GM08714 (cell line): ENCODE measurements around the gene LSM14A.
"Not testable (repeated sequence)": the region's sequence is repeated elsewhere in the genome, so short reads cannot be mapped to it uniquely, and the experiment has no call there.

Experiments
- H3K4me3 ChIP-seq: fragments of 200-500 bp; sonication (Bioruptor generic); 2 replicates; pipeline ENCODE4 v1.5.1; 2014; ENCODE audit warnings: mild to moderate bottlenecking, low read length, inconsistent platforms
- ZNF274 ChIP-seq: IDR thresholded peaks from 2 replicates; pipeline ENCODE4 v1.6.1; 2012; ENCODE audit warnings: mild to moderate bottlenecking, low read depth, low read length

The LSM14A gene

DNA sequence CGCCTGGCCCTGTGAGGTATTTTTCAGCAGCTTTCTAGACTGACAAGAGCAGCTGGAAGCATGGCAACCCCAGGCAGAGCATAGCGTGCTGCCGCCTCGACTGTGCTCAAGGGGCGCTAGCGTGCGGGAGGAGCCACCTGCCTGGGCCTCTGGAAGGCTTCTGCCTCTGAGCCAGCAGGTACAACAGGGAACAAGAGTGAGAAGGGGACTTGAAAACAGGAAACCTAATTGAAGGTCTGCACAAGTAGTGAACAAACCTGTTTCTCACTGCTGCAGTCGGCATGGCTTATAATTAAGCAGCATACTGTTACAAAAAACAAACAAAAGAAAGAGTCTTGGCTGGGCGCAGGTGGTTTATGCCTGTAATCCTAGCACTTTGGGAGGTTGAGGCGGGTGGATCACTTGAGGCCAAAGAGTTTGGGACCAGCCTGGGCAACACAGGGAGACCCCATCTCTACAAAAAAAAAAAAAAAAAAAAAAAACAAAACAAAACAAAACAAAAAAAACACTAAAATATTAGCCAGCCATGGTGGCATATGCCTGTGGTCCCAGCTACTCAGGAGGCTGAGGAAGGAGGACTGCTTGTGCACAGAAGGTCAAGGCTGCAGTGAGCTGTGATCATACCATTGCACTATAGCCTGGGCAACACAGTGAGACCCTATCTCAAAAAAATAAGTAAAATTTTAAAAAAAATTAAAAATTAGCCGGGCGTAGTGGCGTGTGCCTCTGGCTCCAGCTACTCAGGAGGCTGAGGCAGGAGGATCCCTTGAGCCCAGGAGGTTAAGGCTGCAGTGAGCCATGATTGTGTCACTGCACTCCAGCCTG lies 69.4 kb downstream of the LSM14A start:
- no peak for TF ChIP-seq ZNF274
- no peak overlapping the region for H3K4me3 ChIP-seq

DNA sequence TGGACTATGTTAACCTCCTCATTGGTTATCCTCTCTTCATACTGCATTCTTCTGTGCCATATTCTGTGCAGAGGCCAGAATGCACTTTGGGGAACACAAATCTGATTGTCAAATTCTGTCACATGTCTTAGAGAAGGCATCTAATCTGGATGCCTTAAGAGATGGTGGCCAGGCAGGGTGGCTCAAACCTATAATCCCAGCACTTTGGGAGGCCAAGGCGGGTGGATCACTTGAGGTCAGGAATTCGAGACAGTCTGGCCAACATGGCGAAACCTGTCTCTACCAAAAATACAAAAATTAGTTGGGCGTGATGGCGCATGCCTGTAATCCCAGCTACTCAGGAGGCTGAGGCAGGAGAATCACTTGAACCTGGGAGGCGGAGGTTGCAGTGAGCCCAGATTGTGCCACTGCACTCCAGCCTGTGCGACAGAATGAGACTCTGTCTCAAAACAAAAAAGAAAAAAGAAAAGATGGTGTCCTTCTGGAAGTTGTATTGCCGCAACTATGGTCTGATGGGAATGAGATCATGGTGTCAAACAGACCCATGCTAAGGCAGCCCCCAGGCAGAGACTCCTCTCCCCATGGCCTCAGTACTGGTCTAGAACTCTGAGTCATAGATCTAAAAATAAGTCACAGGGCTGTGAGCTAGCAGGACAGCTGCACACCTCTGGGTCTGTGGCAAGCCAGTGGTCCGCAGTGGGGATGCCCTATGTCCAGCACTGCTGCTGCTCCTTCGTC lies 71.0 kb downstream of the LSM14A start:
- not testable (repeated sequence) for H3K4me3 ChIP-seq

DNA sequence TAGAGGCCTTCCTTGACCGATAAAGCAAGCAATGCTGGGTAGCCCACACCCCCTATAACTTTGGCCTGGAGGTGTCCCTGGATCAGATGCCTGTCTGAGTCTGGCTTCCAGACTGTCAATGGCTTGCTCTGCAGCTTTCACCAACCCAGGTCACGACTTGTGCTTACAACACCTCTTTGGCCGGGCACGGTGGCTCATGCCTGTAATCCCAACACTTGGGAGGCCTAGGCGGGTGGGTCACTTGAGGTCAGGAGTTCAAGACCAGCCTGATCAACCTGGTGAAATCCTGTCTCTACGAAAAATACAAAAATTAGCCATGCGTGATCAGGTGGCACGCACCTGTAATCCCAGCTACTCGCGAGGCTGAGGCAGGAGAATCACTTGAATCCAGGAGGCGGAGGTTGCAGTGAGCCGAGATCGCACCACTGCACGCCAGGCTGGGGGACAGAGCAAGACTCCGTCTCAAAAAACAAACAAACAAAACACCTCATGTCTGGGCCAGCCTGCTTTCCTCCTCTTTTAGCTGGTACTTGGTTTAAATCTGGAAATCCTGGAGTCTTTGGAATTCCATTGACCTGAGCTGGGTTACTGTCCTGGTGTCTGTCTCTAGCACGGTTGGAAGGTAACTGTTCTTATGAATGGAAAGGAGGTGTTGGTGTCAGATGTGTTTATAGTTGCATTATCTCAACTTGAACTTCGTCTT lies 71.7 kb downstream of the LSM14A start:
- no peak for TF ChIP-seq ZNF274
- no peak overlapping the region for H3K4me3 ChIP-seq

DNA sequence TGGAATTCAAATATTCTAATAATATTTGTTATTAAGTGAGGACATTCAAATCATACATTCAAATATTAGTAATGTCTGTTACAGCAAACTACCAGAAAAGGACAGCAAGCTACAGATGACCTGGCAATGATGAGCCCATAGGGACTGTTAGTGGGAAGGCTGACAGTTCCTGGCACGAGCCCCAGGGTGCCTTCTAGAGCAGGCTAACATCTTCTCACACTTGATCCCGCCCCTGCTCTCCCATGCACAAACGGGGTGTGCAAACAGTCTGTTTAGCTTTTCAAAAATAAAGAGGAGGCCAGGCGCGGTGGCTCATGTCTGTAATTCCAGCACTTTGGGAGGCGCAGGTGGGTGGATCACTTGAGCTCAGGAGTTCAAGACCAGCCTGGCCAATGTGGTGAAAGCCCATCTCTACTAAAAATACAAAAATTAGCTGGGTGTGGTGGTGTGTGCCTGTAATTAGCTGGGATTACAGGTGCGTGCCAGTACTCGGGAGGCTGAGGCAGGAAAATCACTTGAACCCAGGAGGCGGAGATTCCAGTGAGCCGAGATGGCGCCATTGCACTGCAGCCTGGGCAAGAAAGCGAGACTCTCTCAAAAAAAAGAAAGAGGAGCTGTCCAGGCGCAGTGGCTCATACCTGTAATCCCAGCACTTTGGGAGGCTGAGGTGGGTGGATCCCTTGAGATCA lies 72.5 kb downstream of the LSM14A start:
- TF ChIP-seq ZNF274, result no peak
- no peak overlapping the region for H3K4me3 ChIP-seq

DNA sequence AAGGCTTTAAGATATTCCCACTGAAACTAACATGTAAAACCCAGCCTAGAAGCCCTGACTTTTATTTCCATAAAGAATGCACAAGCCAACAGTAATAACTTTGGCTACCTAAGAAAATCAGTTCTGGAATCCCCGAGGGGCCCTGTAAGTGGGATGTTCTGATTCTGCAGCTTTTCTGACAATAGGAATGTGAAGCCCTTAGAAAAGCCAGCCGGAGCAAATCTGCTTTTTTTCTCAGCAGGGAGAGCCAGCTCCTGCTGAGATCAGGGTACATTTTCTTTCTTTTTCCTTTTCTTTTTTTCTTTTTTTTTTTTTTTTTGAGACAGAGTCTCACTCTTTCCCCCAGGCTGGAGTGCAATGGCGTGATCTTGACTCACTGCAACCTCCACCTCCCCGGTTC lies 74.0 kb downstream of the LSM14A start:
- no peak overlapping the region for H3K4me3 ChIP-seq
- no peak for TF ChIP-seq ZNF274

DNA sequence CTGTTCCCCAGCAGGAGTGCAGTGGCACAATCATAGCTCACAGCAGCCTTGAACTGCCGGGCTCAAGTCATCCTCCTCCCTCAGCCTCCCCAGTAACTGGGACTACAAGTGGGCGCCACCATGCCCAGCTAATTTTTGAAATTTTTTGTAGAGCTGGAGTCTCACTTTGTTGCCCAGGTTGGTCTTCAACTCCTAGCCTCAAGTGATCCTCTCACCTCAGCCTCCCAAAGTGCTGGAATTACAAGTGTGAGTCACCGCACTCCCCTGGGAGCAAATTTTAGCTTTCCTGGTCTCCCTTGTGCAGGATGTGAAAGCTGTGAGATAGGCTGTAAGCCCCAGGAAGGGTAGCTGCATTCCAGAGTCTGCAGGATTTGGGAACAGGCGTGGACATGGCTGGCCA lies 76.6 kb downstream of the LSM14A start:
- no peak for TF ChIP-seq ZNF274
- H3K4me3 ChIP-seq, result no peak overlapping the region

DNA sequence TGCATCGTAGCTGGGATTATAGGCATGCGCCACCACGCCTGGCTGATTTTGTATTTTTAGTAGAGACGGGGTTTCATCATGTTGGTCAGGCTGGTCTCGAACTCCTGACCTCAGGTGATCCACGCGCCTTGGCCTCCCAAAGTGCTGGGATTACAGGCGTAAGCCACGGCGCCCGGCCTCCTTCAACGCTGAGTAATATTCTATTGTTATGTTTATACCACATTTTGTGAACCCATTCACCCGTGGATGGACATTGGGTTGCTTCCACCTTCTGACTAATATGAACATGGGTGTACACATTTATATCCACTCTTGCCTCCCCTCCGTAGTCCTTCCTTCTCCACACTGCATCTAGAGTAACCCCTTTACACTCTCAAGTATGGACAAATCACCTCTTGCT lies 80.9 kb downstream of the LSM14A start:
- H3K4me3 ChIP-seq, result not testable (repeated sequence)

DNA sequence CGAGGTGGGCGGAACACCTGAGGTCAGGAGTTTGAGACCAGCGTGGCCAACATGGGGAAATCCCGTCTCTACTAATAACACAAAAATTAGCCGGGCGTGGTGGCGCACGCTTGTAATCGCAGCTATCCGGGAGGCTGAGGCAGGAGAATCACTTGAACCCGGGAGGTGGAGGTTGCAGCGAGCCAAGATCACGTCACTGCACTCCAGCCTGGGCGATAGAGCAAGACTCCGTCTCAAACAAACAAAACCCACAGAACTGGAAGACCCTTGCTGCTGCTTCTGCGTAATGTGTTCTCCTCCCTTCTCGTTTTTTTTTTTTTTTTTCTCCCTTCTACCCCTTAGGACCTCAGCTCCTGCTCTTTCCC lies 81.4 kb downstream of the LSM14A start:
- H3K4me3 ChIP-seq, result peak overlapping the region; percentile 82

DNA sequence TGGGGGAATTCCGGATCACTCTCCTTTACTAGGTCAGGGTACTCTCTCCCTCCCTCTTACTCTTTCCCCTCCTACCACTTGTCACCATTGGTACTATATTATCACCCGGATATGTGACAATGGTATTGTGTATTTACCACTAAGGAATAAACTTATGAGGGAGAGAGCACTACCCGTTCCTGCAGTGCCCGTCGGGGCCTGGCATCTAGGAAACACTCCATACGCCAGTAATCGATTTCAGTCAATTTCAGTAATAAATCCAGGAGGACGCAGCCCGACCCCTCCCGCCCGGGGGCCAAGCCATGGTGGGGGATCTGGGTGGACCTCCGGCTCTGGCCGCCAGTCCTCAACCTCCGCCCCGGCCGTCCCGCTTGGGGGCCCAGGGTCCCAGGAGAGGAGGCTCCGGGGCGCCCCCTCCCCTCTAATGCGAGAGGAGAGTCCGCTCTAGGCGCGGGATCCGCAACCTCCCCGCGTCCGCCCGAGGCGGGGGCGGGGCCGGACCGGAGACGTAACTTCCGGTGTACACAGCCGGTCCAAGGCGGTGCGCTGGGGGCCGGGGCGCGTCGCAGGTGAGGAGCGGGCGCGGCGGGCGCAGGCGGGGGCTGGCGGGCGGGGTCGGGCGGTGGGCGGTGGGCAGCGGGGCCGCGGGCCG lies 81.9 kb downstream of the LSM14A start, which contains the start of gene GARRE1:
Gene GARRE1, plus strand, starts transcription at position 509 of the 652 bp plus-strand sequence. CDS start 45,920 bp downstream, outside the sequence.
- peak within 1 kb of the TSS; percentile 91 for H3K4me3 ChIP-seq
- TF ChIP-seq ZNF274, result no peak

DNA sequence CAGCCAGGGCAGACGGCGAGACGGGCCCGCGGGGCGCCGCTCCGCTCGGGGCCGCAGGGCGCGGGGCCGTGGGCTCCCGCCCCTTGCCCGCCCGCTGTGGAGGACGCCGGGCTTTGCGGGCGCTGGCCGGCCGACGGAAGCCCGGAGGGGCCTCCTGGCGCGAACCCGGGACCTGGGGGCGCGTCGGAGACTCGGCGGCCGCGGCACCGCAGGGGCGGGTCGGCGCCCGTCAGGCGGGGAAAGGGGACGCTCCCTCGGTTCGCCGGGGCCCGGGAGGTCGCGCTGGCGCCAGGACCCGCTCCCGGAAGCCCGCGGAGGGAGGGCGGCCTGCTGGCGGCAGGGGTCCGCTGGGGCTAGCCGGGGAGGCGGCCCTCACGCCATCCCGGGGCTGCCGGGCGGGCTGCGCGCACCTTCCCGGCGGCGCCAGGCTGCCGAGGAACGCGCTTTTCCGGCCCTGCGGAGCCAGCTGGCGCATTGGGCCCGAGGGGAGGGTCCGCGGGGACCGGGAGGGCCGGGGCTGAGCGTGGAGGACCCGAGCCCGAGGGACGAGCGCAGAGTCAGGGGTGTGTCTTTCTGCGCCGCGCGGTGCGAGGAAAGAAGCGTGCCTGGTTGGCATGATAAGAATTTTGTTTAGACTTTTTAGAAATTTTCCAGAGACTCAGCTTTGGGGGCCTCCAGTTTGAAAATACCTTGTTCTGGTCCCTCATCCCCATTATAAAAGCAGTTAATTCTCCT lies 82.6 kb downstream of the LSM14A start:
- peak overlapping the region; percentile 91 for H3K4me3 ChIP-seq
- no peak for TF ChIP-seq ZNF274

DNA sequence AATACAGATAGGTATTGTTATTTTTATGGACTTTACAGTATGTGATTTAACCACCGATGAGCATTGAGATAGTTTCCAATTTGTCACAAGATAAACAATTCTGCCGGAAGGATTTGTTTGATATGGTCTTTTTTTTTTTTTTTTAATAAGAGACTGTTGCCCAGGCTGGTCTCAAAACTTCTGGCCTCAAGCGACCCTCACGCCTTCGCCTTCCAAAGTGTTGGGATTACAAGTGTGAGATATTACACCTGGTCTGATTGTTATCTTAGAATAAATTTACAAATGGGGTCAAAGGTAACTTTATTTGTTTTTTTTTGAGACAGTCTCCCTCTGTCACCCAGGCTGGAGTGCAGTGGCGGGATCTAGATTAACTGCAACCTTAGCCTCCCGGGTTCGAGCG lies 83.2 kb downstream of the LSM14A start:
- H3K4me3 ChIP-seq, result peak overlapping the region; percentile 91; the same call in 1 of the 2 replicates
- no peak for TF ChIP-seq ZNF274

DNA sequence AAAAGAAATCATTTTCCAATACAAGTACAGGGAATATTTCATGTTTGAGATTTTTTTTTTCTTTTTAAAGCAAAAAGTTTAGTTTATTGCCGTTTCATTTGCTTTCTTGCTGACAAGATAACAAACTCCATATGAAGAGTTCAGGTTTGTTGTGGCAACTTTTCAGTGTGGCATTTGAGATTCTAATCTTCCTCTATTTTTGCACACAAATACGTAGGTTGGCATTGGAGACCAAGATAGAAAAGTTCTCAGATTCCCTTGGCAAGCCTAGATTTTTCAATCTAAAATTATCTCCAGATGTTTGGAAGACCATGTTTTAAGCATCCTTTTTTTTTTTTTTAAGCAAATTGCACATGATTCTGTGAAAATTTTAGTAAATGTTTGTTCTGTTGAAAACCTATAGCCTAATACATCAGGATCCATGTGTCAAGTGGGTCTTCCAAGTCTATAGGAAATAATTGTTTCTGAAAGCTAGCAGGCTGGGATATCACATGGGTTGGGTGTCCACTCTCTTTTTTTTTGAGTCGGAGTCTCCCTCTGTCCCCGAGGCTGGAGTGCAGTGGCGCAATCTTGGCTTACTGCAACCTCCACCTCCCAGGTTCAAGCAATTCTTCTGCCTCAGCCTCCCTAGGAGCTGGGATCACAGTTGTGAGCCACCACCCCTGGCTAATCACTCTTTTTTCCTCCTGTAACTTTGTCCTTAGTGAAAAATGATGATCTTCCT lies 84.7 kb downstream of the LSM14A start:
- no peak for TF ChIP-seq ZNF274
- no peak overlapping the region for H3K4me3 ChIP-seq

DNA sequence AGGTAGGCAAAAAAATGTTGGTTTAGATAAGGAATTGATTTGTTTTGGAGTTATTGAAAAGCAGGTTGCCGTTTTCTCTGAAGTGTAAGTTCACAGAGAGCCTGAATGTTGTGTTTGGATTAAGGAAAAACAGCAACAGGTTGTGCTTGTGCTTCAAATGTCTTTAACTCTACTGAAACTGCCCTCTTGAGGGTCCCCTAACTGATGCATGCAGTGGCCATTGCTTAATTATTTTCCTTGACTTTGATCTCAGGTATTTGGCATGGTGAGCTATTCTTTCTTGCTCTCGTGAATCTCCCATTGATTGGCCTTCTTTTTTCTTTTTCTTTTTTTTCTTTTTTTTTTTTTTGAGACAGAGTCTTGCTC lies 85.2 kb downstream of the LSM14A start:
- TF ChIP-seq ZNF274, result no peak
- no peak overlapping the region for H3K4me3 ChIP-seq
